ENCODE results near the gene ATG7.

- no peak for TF ChIP-seq YY1 (IDR thresholded peaks at IDR 0.05; ENCODE audit: insufficient read depth, insufficient read length)
- TF ChIP-seq ZNF274 (IDR thresholded peaks at IDR 0.05; ENCODE audit: low read depth, low read length), result no peak
Observed at GRCh38 chr3:11553436-11554235, 281.4 kb downstream of the ATG7 start.
